NCI-H2107 treated with DMSO at 0.1 percent for 48 hours (cell line): ENCODE data around the gene PFKFB3.
A peak's percentile ranks its signal among the peaks of the same experiment; 100 is the strongest.
"Not testable (repeated sequence)": the region's sequence is repeated elsewhere in the genome, so short reads cannot be mapped to it uniquely, and the experiment has no call there.

Experiments
- DNase-seq: peaks from one replicate; lab custom pipeline; 2025; ENCODE audit not compliant: unreplicated experiment; lab: John Stamatoyannopoulos, UW

Gene PFKFB3

GRCh38 chr10:6202684-6203330 lies at the start of gene PFKFB3:
Gene PFKFB3, plus strand, starts transcription at chr10:6202932. Its CDS starts 329 bp downstream, at chr10:6203261.
- no peak for DNase-seq

GRCh38 chr10:6153845-6154244 lies 48.9 kb upstream of the PFKFB3 start:
- DNase-seq, result no peak

GRCh38 chr10:6154566-6154965 lies 48.2 kb upstream of the PFKFB3 start:
- no peak for DNase-seq

- DNase-seq, result no peak
These were observed 44.5 kb upstream of the PFKFB3 start for GRCh38 chr10:6158276-6158675.

- DNase-seq, result no peak
These were observed 40.8 kb upstream of the PFKFB3 start for GRCh38 chr10:6161921-6162320.

GRCh38 chr10:6162589-6163356 lies 40.0 kb upstream of the PFKFB3 start:
- DNase-seq, result no peak

GRCh38 chr10:6163364-6164270 lies 39.1 kb upstream of the PFKFB3 start:
- DNase-seq, result peak; percentile 37

GRCh38 chr10:6164271-6165095 lies 38.2 kb upstream of the PFKFB3 start:
- DNase-seq, result no peak

- no peak for DNase-seq
These were observed 37.5 kb upstream of the PFKFB3 start for GRCh38 chr10:6165221-6165725.

- not testable (repeated sequence) for DNase-seq
These were observed 36.8 kb upstream of the PFKFB3 start for GRCh38 chr10:6165933-6166332.

GRCh38 chr10:6167456-6167855 lies 35.3 kb upstream of the PFKFB3 start:
- no peak for DNase-seq

- no peak for DNase-seq
These were observed 34.6 kb upstream of the PFKFB3 start for GRCh38 chr10:6168084-6168483.

- no peak for DNase-seq
These were observed 32.1 kb upstream of the PFKFB3 start for GRCh38 chr10:6170638-6171037.

GRCh38 chr10:6171881-6172695 lies 30.6 kb upstream of the PFKFB3 start:
- DNase-seq, result no peak

- no peak for DNase-seq
These were observed 29.5 kb upstream of the PFKFB3 start for GRCh38 chr10:6173203-6173602.

GRCh38 chr10:6174201-6174874 lies 28.4 kb upstream of the PFKFB3 start:
- no peak for DNase-seq

GRCh38 chr10:6175329-6176055 lies 27.2 kb upstream of the PFKFB3 start:
- no peak for DNase-seq

GRCh38 chr10:6176691-6177231 lies 26.0 kb upstream of the PFKFB3 start:
- no peak for DNase-seq
